HK-2 (cell line): ENCODE data around the gene GRID1.
A peak's percentile ranks its signal among the peaks of the same experiment; 100 is the strongest.
"Not testable (repeated sequence)": the region's sequence is repeated elsewhere in the genome, so short reads cannot be mapped to it uniquely, and the experiment has no call there.

ENCODE experiments used
- DNase-seq: peaks from one replicate; pipeline ENCODE4 v3.0.0-alpha.2; 2018; ENCODE audit not compliant: unreplicated experiment

GRID1 gene

DNA sequence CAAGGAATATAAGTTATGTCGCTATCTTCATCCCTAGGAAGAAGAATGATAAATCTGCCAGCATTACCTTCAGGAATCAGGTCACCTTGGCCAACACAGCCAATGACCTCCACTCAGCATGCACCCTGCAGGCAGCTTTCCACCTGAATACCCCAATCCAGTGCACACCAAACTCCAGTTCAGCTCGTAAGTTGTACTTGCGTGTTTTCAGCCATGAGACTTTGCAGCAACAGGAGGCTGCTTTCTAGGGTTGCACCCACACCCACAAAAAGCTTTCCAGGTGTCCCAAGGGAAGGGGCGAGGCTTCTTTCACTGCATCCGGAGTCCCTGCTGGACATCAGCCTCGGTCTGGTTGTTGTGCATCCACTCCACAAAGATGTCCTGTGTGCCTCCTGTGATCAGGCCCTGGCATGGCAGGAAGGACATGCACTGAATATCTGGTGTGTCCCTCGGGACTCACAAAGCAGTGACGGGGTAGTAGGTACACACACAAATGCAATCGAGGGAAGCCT lies 282.9 kb downstream of the GRID1 start:
- no peak for DNase-seq

DNA sequence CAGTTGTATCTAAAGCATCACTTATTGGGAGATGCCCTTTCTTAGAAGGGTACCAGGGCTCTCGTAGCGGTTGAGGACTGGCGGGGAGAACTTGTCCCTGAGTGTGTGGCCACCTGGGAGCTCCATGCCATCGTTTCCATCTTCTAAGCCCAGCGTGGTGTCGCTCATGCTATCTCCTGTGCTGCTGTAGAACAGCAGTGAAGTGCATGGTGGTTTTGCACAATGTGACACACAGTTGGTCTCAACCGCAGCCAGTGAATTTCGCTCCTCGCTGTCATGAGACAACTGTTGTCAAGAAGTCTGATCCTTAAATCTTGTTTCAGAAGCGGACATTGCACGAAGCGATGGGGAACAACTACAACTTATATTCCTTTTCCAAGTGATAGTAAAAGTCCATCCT lies 283.4 kb downstream of the GRID1 start:
- DNase-seq, result no peak

DNA sequence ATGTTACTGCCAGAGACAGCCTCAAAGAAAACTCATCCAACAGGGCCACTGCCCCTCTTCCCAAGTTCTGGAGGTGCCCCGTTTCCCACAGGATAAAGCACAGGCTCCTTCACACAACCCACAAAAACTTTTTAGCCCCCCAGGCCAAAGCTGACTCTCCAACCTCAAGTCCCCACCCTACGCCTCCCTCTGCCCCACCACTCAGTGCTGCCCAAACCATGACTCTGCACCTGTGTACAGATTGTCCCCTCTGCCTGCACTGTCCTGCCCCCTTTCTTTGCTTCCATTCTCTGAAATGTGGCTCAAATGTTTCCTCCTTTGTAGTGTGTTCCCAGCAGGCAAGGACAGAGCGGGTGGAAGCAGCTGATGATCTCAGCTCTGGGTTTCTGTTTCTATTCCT lies 284.0 kb downstream of the GRID1 start:
- no peak for DNase-seq

DNA sequence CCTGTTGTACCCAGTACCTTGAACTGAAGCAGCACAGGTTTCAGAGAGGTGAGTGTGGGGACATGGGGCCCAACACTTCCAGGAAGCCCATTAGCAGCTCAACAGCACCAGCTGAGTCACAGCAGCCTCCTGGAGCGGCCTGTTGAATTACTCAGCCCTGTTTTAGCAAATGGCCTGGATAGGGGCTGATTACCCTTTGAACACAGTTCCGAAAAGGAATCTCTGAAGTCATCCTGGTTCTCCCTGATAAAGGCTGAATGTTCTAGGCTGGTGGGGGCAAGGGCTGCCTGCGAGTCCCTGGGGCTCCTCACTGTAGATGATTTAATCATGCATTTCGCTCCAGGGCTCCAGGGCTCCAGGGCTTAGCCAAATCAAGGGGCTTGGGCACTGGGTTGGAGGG lies 287.5 kb downstream of the GRID1 start:
- DNase-seq, result peak; percentile 40

DNA sequence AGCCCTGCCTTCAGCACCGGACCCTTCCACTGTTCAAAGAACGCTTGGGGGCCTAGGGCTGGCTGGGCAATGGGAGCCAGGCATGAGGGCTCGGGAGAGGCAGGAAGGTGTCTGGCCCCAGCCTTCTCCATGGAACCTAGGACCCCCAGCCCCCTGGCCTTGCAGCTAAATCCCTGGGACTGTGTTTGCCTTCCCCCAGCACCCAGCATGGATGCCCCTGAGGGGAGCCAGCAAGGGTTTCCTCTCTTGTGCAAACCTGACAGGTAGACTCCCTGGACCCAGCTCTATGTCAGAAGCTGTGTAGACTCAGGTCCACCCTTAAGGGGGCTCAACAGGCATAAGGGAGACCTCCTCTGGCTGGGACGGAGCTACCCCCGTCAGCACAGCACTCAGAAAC lies 288.0 kb downstream of the GRID1 start:
- DNase-seq, result no peak

DNA sequence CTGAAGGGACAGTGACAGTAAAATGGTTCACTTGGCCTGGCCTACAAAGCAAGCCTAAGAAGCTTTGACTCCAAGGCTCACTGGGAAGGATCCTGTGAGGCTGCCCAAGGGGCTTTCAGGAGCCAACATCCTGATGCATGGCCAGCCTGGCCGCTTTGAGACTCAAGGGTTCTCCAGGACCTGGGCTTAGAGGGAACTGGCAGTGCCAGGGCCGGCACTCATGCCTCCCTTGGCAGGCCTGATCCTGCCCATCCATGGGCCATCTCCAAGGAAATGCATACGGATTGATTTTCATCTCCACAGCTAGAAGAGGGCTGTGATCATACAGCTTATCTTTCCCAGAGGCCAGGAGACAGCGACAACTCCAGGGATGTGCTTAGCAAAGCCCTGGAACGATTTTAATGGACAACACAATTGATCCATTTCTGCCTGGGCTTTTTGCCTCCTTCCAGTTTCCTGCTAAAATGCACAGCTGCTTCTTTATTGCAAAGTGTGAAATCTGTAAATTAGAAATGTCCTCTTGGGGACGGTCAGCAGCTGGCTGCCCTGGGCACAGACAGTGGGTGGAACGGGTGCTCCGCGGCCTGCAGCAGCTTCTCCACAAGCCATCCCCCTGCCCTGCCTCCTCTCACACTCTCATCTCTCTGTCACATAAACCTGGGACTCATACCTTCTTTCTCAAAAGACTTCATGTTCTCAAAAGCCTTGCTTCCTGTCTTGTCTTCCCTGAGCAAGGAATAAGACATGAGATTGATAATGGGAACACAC lies 288.5 kb downstream of the GRID1 start:
- no peak for DNase-seq

DNA sequence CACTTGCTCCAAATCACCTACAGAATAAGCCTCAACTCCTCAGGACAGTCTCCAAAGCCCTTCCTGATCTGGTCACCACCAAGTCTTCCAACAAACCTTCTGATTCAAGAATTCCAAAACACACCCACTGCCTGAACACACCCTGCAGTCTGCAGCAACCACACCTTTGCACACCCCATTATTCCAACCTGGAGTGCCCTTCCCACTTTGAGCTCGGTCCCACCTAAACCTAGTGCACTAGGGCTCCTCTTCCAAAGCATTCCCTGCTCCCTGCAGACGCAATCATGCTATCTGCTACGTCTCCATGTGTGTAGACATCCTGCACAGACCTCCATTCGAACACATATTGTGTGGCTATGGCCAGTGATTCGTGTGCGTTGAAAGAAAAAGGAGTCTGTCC lies 289.3 kb downstream of the GRID1 start:
- DNase-seq, result no peak

DNA sequence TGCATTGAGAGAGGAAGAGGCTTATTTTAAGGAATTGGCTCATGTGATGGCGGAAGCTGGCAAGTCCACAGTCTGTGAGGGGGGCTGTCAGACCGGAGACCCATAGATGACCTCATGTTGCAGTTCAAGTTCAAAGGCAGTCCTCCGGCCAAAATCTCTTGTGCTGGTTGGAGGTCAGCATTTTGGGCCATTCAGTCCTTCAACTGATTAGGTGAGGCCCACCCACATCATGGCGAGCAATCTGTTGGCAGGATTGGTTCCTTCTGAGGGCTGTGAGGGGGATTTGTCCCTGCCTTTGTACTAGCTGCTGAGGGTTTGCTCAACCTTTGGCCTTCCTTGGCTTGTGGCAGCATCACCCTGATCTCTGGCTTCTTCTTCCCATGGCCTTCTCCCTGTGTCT lies 290.1 kb downstream of the GRID1 start:
- not testable (repeated sequence) for DNase-seq

DNA sequence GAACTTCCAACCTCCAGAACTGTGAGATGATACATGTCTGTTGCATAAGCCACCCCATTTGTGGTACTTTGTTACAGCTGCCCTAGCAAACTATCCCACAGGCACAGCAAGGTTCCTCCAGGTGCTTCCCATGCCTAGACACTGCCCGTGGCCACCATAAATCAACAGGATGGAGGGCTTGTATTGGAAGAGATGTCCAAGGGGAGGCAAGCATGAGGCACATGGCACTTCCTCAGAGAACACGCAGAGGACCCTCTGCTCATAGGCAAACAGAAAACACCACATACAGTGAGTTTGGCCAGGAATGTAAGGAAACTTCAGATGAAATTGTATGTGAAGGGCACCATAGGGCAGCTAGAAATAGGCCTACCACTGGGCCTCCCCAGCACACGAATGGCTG lies 291.1 kb downstream of the GRID1 start:
- no peak for DNase-seq

DNA sequence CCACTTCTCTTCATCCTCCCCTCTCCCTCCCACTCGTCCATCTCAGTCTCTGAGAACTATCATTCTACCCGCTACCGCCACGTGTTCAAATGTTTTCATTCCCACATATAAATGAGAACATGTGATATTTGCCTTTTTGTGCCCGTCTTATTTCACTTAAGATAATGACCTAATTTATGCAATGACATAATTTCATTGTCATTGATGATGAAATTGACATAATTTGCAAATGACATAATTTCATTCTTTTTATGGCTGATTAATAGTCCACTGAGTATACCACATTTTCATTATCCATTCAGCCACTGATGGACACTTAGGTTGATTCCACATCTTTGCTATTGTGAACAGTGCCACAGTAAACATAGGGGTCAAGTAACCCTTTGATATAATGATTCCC lies 292.3 kb downstream of the GRID1 start:
- no peak for DNase-seq

DNA sequence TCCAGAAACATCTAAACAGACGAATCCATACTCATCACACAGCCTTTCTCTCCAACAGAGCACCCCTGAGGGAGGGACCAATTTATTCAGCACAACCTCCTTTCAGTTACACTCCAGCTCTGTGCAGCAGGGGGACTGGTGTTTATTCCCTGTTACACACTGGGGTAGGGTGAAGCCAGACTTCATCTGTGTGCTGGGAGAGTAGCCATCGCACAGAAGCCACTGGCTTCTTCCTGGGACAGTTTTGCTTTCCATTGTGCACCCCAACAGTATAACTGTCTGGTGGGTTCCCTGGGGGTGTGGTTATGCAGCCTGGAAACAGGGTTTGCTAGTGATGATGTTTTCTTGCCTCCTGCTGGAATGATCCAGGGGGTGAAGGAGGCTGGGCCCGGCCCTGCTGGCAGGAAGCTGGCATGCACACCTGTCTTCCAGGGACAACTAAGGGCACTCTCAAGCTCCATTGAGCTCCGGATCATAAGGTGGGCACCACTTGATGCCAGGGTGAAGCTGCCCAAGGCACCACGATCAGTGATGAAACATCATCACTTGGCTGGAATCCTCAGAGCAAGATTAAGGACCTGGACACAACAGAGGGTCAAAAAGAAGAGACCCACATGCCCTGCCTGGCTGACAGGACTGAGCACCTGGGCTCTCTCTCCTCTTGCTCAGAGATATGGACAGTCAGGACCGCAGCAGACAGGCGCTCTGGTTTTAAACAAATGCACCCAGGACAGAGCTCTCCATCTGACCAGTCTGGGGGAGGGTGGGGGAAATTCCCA lies 293.2 kb downstream of the GRID1 start:
- DNase-seq, result no peak

DNA sequence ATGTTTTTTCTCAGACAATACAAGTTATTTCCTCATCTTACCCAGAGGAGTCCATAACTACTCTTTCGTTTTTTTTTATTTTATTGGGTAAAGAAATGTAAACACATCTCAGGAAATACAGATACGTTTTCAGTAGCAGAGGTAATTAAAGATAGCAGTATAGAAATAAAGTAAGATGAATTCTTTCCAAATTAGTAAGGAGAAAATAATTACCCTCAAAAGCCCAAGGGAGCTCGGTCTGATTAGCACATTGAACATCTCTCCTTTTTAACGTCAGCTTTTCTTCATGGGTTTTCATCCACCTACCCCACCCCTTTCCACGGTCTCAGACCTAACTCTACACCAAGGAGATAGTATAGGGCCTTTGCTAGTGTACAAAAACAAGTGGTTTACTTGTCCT lies 294.2 kb downstream of the GRID1 start:
- DNase-seq, result no peak

DNA sequence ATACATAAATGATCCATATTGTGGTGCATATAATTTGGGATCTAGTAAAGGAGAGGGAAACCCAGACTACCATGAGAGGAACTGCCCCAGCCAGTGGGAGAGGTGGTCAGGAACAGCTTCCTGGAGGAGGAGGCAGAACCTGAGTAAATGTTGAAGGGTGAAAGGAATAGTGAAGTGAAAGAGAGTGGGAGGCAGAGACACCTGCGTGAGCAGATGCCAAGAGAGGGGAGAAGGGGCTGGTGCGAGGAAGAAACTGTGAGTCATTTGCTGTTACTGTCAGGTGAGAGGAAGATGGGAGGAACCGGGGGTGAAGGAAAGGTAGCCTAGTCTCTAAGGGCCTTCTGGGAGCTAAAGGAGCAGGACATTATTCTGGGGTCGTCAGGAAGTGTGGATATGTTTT lies 294.8 kb downstream of the GRID1 start:
- no peak for DNase-seq

DNA sequence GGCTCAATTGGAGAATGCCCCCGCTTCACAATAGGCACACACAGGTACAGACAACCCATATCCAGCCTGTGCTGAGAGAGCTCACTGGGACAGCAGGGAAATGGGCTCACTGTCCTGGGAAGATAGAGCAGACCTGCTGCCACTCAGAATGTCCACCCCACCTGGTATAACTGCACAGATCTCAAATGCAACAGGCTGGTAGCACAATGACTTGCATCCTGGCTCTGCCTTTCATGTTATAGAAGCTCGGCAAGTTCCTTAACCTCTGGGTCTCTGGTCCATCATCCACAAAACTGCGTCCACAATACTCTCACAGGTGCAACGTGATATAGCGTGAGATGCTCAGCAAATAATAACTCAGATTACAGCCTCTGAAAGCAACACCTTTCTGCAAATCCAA lies 295.4 kb downstream of the GRID1 start:
- DNase-seq, result no peak

DNA sequence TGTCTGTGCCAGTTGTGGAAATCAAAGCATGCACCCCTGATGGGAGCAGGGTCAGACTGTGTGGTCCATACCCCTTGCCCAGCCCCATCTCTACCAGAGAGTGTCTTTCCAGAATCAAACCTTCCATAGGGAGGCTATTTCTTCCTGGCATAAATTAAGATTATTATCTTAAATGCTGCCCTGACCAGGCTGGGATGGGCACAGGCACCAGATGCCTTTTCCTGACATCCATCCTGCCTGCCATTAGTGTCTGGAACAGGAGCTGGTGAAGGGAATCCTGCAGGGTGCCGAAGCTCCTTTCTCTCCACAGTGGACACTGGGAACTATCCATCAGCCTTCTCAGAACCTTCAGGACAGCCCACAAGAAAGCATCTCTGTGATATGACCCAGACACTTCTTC lies 296.3 kb downstream of the GRID1 start:
- no peak for DNase-seq

DNA sequence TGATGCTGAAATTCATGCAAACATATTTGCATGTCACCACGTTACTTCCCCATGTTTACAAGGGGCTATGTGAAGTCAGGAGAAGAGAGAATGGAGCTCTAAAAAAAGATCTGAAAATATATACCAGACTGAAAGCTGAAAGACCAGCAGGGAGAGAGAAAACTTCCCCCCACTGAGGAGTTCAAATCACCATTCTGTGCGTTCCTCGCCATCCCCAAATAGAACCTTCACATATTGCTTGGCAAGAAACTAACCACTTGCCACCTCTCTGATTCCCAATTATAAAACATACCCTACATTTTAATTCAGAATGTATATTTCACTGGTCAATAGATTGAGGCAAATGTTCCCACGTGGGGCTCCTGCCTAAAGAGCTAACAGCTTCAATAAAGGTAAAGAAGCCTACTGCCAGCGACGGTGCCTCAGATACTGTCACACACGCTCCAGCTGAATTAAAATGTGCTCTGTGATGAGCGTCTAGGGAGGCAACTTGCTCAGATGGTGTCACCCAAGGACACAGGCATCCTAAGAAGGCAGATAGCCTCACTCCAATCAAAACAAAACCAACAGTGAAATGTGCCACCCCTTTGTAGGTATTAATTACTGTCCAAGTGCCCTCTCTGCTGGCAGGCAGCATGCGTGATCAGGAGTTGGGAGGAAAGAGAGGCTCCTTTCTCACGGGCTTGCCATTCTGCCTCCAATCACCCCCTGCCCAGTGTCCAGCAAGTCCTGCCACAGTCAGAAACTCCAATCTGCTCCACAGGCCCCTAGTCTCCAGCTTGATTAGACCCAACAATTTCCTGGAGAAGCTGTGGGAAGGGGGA lies 298.2 kb downstream of the GRID1 start:
- DNase-seq, result no peak

DNA sequence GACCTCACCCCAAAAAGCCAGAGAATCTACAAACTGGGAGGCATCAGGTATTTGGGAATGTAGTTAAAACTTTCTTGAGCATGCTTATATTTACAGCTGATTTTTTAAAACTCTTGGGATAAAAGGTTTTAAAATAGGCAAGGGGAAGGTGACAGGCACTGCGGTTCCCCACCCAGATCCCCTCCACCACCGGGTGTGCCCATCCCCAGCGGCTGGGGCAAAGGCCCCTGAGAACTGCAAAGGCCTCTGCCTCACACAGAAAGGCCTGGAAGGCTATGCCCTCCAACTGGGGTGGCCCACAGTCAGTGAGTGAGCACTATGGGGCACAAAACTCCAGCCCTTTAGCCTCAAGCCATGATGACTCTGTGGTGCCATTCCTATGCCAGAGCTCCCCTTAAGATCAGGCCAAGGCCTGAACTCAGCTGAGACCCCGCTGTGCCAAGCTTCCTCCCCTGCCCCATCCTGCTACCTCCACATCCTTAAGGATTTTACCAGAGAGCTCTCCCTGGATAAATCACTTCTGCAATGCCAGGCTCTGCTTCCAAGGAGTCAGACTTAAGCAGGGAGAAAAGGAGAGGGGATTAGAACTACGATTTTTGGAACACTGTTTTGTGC lies 299.1 kb downstream of the GRID1 start:
- DNase-seq, result no peak

DNA sequence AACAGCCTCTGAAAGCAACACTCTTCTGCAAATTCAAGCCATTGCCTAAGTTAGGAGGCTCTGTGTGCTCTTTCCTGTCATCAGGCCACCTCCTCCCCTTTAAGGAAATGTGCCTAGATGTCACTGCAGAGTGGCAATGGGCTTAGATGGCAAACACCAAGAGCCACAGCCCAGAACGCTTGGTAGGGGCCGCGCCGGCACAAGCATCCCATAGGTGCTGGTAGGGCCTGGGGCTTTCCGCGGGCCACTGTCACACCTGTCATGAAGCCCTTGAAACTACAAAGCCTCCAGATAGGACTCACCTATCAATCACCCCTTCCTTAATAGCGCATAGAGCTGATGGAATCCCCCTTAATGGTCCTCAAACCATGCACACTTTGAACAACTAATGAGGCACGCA lies 299.9 kb downstream of the GRID1 start:
- DNase-seq, result no peak

DNA sequence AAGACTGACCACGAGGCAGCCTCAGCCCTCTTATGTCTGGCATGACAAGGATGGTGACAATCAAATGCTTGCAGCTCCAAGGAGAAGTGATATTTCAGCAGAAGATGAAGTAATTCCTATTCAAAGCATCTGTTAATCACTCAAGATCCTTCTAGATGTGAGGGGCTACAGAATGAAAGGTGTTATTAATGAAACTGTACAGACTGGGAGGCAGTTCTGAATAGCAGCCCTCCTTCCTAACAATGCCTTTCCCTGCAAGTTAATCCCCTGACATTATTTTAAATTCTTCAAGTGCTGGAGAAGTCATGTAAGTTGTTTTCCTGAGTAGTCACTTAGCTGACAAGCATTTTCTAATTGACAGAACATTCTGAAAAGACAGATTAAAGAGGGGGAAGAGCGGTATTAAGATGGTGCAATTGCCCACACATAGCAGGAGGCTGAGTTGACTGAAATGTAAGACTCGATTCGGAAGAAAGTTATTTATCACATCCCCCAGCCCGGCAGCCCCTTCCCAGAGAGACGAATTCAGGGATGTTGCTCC lies 300.8 kb downstream of the GRID1 start:
- DNase-seq, result no peak

DNA sequence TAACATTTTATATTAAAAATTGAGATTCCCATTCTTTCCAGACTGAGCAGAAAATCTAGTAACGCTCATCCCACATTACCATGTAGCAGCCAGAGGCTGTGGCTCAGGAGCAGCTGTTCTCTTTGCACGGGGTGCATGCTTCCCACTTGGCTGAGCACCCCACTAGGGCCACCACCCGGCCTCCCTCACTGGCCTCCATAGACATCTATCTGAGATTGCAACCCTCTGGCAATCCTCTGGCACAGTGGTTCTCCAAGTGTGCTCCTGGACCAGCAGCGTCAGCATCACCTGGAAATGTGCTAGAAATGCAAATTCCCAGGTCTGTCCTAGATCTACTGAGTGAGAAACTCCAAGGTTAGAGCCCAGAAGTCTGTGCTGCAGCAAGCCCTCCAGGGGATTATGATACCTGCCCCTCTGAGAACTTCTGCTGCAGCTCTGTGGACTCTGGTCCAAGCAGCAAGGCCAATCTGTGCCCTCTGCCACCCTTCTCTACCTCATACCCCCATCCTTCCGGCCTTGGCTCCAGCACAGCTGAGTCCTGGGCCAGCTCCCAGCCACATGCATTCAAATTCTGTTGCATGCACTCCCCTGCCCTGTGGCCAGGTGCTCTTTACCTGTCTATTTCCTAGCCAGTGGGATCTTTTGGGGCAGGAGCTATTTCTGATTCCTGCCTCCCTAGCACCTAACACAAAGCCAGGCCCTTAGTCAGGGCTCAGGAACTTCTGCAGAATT lies 301.5 kb downstream of the GRID1 start:
- no peak for DNase-seq

DNA sequence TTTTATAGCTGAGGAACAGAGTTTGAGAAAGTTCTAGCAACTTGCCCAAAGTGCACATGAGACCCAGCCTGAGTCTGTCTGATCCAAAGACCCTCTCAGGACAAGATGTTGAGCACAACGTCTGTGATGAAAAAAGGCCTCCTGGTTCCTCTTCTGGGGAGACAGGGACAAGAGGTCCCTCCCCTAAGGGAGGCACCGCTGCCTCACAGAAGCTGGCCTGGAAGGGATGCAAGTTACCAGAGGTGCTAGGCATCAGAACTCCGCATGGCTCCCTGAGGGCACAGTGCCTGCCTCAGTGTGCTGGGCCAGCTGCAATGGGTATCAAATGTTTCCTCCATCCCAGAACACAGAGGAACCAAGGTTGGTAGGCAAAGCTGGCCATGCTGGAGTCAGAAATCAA lies 302.4 kb downstream of the GRID1 start:
- no peak for DNase-seq
